Stimulated activated CD8-positive, alpha-beta memory T cell treated with anti-CD3 and anti-CD28 coated beads, Interleukin-12 subunit alpha, Interleukin-12 subunit beta, amount 100 ng/mL, for 24 hours (primary cell): Measurements from ENCODE around the gene E2F2.

Source experiments
- DNase-seq: peaks from one replicate; pipeline ENCODE4 v3.0.0-alpha.2; 2020; ENCODE audit errors: extremely low read depth

E2F2 gene

DNA sequence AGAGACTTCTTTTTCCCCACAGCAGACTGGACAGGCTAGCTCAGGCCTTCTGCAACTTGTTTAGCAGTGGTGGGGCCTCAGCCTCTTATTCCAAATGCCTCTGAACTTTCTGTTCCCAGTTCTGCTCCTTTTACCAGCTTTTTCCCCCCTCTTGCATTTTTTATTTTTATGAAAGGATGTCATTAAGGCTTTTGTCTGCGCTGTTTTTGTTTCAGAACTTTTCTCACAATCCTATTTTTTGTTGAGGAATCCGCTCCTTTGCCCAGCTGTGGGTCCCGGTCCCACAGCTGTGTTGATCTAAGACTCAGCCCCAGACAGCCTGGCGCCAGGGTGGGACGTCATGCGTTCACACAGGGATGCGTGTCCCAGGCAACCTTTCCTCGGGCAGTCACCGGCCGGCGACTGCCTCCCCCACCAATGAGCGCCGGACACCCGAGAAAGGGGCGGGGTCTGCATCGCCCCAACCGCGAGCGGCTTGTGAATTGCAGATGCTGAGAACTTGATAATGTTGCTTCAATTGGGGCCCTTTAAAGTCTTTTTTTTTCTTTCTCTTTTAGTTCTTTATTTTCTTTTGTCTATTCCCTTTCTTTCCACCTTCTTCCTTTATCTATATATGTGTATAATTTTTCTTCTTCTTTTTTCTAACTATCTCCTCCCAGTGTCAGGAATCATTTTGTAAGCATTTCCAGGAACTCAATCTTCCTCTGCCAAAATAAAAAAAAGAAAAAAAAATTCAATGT is 31.3 kb upstream of the E2F2 start:
- no peak for DNase-seq

DNA sequence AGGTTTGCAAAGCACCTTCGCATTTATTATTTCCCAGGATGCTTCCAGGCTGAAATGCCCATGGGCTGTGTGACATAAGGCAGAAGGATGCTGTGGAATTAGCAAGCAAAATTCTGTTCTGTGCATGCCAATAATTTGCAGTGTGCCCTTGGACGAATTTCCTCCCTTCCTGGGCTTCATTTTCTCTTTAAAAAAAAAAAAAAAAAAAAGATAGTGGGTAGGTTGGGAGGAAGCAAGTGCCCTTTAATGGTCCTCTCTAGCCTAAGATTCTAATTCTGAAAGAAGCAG is 30.7 kb upstream of the E2F2 start:
- no peak for DNase-seq

DNA sequence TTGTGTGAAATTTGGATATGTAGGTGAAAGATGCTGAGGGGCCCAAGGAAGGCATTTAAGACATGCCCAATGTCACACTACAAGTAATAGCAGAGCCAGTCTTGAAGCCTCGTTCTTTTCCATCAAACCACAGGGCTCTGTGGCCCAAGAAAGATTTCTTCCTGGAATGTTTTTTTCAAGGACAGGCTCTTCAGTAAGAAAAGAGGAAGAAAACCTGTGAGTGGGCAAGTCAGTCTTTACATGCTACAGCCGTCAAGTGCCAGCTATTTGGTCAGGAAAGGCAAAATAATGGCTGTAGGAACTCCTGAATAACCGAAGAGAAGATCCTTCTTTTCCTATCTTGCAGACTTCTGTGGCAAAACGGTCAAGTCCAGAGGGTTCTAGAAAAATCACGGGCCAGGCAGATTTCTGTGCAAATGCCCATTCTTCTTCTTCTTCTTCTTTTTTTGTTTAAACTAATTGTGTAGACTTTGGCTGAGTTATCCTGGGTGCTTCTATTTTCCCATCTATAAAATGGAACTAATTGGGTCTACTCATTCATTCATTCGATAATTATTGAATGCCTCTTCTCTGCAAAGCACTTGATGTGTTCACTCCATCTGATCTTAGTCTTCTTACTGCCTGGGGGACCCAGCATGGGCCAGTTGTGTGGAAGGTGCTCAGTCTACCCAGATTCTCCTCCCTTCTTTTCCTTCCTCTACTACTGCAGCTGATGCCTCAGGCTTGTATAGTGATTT is 30.2 kb upstream of the E2F2 start:
- DNase-seq, result no peak

DNA sequence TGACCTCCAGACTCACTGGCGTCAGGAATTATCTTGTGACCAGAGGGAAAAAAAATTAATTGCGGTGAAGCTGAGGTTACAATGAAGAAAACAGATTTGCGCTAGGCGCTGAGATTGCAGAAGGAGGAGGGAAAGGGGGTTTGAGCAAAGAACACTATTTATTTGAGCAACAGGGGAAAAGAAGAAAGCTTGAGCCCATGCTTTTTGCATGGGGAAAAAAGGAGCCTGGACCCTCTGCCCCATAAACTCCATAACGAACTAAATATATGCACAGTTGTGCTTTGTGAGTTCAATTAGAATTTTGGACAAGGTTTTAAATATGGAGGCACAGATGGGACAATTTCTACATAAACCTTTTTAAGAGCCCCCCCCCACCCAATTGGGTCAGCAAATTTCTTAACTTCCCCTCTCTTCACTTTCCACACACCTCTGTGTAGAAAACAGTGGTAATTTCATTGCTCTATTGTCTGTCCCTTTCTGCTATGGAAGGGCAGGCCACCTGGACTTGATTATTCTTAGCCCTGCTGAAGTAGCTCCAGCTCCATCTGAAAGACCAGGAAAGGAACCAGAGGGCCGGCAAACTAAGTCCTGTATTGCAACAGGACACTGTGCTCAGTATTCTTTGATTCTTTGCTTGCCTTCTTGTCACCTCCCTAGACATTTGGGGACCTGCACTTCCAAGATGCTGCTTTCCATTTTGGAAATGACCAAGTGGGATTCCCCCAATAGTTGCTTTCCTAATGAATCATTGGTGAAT is 29.1 kb upstream of the E2F2 start:
- no peak for DNase-seq

DNA sequence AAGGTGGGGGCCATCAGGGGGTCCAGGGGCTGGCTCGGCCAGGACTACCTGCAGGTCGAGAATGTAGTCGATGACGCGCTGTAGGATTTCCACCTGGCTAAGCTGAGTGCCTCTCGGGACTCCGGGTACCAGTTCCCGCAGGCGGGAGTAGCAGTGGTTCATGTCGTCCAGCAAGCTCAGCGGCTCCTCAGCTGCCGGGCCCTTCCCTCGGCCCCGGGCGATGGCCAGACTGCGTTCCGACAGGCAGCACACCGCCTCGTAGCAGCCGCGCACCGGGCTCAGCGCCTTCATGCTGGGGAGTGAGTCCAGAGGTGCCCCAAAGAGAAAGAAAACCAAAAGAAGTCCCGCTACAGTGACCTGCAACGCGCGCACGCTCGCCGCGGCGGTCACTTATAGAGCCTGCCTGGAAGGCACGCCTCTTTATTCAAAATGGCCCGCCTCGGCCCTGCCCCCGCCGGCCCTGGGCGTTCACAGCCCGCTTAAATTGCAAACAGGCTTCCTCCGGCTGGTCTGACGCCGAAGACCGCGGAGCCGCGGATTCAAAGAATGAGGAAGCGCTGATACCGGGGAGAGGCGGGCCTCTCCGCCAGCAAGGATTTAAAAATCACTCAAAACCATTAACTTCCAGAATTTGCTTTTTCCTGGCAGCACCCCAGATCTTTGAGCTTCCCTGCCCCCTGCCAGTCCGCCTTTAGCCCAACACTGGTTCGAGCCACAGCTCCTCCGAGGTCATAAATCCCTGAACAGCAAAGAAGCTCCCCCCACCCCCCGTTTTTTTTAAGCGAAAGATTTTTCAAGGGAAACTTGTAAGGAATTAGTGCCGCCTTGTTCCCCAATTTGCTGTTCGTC is 28.3 kb upstream of the E2F2 start, which contains the start of gene ID3:
Gene ID3, minus strand, starts transcription at position 366 of the 849 bp plus-strand sequence. Its CDS starts 75 bp downstream, at position 291.
- peak; percentile 75 for DNase-seq

DNA sequence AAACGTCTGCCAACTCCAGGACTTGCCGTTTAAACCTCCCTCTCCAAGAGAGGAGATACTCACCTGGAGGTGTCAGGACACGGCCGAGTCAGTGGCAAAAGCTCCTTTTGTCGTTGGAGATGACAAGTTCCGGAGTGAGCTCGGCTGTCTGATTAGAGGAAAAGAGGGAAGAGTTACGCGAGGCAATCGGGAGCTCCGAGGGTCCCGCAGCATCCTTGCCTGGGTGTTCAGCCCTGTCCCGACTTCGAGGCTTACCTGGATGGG is 27.8 kb upstream of the E2F2 start:
- no peak for DNase-seq

DNA sequence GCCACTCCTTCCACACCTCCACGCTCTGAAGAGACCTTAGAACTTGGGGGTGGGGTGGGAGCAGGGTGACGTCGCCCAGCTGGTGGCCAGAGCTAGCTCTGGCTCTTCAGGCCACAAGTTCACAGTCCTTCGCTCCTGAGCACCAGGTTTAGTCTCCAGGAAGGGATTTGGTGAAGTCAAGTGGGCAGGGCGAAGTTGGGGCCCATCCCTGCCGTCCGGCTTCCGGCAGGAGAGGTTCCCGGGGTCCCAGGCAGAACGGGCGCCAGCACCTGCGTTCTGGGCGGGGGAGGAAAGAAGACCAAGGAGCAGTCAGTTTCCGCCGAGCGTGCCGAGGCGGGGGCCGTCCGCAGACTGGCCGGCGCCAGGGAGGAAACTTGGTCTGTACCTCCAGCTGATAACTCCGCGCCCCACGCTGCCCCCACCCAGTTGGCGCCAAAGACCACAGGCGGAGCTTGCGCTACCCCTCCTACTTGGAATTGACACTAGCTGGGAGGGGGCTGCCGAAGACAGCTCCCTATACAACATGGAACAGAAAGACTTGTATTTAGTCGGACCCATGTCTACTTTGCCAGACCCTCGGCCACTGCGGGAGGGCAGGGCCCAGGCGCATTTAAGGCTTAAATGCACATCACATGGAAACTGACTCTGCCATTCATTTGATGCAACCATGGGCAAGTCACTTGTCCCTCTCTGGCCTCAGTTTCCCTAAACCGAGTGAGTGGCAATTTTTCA is 27.3 kb upstream of the E2F2 start:
- no peak for DNase-seq

DNA sequence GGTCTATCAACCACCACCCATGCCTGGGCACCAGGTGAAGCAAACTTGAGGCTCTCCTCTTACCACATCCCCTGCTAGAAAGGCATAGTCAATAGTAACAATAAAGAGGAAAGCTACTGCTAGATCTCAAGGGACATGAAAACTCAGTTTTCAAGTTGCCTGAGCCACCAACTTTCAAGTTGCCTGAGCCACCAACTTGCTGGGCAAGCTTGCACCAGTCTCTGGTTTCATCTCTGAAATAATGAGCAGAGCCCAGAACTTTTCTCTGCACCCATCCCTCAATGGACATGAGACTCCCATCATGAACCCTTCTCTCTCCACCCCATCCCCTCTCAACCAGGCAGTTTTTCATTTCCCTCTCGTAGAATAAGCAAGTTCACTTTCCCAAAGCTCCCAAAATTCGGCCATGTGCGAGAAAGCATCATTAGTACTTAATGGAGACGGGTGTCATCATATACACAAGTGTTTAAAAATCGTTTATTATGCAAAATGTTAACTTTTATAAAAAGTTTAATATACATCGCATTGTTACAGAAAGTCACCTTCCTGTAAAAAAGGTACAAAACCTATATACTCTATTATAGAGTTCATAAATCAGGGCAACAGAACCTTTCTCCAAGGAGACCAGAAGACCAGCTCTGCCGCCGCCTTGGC is 26.6 kb upstream of the E2F2 start:
- DNase-seq, result no peak

DNA sequence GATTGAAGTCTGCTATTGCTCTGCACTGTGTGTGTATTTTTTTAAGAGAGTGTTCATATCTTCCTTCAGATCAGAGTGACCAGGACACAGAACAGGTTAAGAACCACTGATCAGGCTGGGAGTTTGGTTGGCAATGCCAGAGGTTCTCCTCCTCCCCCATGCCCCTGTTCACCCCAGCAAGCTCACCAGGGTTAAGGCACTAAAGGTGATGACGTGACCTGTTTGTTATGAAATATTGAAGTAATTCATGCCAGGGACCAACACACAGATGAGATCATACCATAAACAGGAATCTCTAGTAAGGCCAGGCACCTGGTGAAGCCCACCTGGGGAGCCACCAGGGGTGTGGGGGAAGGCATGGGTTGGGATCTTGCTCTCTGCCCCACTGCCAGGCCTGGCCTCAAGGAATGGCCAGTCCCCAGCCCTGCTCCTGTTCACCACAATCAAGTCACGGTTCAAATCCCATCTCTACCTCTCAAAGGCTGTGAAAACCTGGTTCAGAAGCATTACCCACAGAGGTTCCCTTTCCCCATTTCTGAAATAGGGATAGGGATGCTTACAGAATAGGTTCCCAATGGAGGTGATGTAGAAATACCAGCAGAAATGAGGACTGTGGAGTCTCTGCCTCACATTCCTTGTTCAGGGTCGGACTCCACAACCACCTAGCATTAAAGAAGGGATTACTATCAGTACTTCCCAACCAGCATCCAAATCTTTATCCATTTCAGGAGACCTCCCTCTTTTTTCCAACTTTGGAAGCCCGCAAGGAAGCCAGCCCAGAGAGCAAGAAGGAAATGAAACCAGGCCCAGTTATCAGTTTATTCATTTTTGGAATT is 25.8 kb upstream of the E2F2 start:
- no peak for DNase-seq

DNA sequence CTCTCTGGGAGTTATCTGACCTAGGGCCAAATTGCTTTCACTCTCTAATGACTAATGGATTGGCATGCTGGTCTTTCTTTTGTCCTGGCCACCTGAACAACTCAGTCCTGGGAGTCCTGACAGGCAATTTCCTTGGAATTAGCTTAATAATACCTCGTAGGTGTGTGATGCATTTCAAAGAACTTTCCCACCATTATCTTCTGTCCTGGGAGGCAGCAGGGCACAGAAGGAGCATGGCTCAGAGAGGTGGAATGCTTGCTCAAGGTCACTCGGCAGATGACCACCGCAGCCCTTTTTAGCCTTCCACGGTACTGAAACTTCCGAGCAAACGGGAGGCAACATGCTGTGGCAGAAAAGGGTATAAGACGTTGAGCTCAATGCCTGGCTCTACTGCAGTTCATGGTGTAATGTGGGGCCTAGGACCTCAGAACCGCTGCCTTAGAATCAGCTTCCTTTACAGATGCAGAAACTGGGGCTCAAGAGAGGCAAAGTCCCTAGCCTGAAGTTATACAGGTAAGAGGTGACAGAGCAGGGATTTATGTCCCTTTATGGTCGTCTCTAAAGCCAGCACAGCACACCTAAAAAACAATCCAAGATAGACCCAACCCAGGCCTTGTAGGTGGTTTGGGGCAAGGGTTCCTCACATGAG is 25.1 kb upstream of the E2F2 start:
- no peak for DNase-seq

DNA sequence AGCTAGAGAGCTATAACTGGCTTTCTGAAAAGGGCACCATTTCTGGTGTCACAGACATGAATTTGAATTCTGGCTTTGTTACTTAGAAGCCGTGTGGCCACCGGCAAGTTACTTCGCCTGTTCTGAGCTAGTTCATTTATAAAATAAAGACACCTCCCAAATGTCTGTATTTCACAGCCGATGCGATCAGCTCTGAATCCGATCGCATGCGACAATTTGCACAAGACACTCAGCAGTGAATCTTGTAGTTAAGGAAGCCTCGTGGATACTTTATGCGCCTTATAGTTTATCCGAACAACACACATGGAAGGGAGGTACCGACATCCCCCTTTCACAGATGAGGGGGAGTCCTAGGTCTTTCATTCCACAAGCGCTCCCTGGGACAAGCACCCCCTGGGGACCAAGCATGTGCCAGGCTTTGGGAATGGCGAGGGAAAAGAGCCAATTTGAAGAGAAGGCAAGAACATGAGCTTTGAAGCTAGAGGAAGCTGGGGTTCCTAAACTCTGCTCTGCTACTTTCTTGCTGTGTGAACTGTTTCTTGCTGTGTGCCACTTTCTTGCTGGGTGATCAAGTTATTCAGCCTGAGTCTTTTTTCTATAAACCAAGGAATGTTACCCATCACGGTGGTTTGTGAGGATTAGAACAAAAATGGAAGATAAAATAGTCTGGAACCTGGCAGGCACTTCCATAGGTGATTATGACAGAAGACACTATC is 24.4 kb upstream of the E2F2 start:
- no peak for DNase-seq

DNA sequence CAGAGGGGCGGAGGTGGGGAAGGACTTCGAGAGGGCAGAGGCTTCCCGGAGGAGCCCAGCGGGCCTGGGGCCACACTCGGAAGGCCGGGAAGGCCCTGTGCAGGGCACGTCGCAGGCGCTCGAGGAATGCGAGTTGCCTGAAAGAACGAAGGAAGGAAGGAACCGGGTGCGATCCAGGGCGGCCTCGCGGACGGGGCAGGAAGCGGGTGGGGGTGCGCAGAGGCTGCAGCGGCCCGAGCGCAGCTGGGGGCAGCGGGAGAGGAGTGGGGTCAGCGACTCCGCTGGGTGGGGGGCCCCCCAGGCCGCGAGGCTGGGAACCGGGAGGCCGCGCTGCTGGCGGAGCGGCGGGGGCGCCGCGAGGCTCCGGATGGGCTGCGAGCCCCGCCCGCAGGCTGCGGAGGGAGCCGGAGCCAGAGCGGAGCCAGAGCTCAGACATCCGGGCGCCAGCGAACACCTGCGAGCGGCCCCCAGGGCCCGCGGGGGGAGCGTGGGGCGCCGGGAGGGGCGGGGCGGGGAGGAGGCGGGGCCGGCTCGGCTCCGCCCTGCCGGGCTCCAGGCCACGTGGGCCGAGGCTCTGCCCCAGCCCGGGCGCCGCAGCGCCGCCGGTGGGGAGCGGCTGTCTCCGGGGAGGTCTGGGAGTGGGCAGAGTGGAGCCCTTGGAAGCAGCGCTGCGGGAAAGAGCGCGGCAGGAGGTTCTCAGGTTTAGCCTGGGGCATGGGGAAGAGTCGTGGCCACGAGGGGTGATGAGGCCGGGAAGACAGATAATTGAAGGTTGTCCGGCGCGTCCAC is 23.6 kb upstream of the E2F2 start:
- DNase-seq, result peak; percentile 50

DNA sequence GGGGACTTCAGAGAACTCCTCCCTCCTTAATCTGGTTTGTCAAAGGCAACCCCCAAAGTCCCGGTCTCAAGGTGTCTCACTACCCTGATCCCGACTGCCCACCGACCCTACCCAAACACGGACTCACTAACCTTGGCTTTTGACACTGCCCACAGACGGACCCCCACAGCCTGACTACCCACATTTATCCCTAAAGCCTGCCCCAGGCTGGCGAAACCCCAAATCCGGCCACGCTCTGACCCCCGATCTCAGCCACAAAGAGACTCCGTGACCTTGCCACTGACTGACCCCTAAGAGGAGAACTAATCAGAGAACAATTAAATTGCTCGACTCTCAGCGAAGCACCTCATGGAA is 23.1 kb upstream of the E2F2 start:
- no peak for DNase-seq

DNA sequence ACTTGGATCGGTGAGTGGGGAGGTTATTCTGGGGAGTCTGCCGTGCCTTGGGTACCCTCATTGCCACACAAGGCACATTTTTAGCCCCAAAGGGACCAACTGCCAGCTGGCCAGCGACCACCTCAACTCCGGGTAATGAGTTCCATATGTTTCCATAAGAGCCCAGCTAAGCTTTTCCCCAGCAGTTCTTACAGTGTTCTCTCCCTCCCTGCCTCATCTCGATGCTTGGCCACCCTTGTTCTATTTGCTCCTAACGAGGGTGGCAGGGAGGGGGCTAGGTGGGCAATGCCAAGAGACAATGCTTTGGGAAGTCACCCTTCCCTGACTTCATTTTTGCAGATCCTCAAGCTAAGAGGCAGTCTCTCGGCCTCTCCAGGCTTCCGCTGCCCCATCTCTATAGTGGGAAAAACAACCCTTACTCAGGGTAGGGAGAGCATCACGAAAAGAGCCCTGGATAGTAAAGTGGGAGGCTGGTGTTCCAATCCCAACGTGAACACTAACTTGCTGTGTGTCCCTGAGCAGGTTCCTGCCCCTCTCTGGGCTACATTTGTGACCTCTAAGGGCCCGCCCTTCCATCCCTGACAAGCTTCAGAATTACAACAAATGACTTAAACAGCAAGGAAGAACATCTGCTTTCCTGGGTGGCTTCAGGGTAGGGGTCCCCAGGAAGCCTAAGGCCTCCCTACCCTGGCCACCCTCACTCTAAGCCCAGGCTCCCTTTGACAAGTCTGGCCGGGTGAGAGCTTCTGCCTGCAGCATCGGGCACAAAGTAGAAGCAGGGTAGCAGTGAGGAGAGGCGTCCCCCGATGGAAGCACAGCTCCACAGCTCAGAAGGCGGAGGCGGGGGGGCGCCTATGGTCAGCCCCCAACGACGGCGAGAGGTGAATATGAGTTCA is 22.4 kb upstream of the E2F2 start:
- no peak for DNase-seq

DNA sequence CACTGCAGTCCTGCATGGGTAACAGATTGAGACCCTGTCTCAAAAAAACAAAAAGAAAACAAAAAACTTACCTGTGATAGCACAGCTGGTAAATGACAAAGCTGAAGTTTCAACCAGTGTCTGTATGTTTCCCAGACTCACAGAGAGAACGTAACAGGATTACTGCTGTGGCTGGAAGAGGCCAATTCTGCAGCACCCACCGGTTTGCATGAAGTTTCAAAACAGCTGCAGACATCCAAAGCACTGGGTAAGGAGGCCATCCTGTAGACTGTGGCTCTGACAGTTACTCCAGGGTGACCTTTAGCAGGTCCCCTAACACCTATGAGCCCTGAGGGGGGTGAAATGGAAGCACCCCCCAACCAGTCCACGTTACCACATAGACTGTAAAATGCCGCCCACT is 20.8 kb upstream of the E2F2 start:
- DNase-seq, result no peak

DNA sequence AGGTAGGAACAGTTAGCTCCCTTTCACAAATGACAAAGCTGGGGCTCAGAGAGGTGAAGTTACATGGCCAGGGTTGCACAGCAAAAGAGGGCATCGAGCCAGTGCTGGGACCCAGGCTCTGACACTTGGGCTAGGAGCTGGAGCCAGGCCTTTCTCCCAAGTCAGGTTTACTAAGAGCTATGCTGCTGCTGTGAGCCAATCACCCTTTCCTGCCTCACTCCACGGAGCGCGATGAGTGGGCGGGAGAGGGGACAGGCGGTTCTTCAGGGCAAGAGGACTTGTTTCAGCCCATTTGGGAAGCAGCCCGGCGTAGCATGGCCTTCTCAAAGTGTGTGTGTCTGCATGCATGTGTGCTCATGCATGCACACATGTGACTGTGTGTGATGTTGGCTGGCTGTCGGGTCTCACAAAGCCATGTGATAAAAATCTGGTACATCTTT is 17.7 kb upstream of the E2F2 start:
- no peak for DNase-seq
